H1 (cell line): ENCODE data around the gene TOP3A. TPM values are rescaled to one million over a fixed set of nuclear protein-coding genes. Genes with fewer than 3 reads are reported as not detected.

Source experiments
- CTCF ChIA-PET: fragments of 300-600 bp; sonication (Branson Sonifier 250); formaldehyde crosslinking; loops from one replicate; lab custom pipeline; 2021; ENCODE audit not compliant: partially characterized antibody; lab: Charles Lee
- POLR2A ChIA-PET: fragments of 300-600 bp; sonication (Branson Sonifier 250); formaldehyde crosslinking; loops from one replicate; lab custom pipeline; 2021; ENCODE audit warnings: inconsistent platforms; ENCODE audit not compliant: partially characterized antibody; lab: Charles Lee
- DNase-seq, 2 experiments: peaks; one replicate each; pipeline versions ENCODE4 v3.0.0 to v3.0.0-alpha.2; 2010 to 2022; ENCODE audit warnings: low spot score in 2 of 2, low read depth in 1 of 2, mixed read lengths in 1 of 2
- FAIRE-seq: peaks from 2 replicates; lab custom pipeline; 2011; peaks lifted over from hg19 to GRCh38; lab: Jason Lieb, UNC
- H2AFZ ChIP-seq: 2 replicates; pipeline ENCODE4 v1.8.1; 2012; ENCODE audit warnings: low read length, inconsistent platforms
- H2AK5ac ChIP-seq: 2 replicates; pipeline ENCODE4 v1.6.1; 2013; ENCODE audit warnings: low read depth, low read length
- H2BK120ac ChIP-seq: replicated peaks from 2 replicates; pipeline ENCODE3; 2013; ENCODE audit warnings: low read depth, low read length, inconsistent platforms
- H2BK12ac ChIP-seq: 2 replicates; pipeline ENCODE4 v1.6.1; 2013; ENCODE audit warnings: low read depth, low read length
- H2BK15ac ChIP-seq: 2 replicates; pipeline ENCODE4 v1.6.1; 2013; ENCODE audit warnings: low read length
- H2BK20ac ChIP-seq: 2 replicates; pipeline ENCODE4 v1.6.1; 2013; ENCODE audit warnings: low read length
- H2BK5ac ChIP-seq: 2 replicates; pipeline ENCODE4 v1.6.1; 2013; ENCODE audit warnings: low read depth, low read length
- H3K14ac ChIP-seq: 2 replicates; pipeline ENCODE4 v1.6.1; 2013; ENCODE audit warnings: inconsistent platforms; ENCODE audit not compliant: insufficient read length
- H3K18ac ChIP-seq: 2 replicates; pipeline ENCODE4 v1.6.1; 2013; ENCODE audit warnings: low read length; ENCODE audit errors: extremely low read depth
- H3K23ac ChIP-seq: 2 replicates; pipeline ENCODE4 v1.6.1; 2013; ENCODE audit warnings: inconsistent platforms; ENCODE audit not compliant: insufficient read length
- H3K23me2 ChIP-seq: 2 replicates; pipeline ENCODE4 v1.6.1; 2013; ENCODE audit warnings: low read depth, low read length
- H3K27ac ChIP-seq: 2 replicates; pipeline ENCODE4 v1.6.1; 2011; ENCODE audit warnings: low read depth, low read length, inconsistent platforms
- H3K27me3 ChIP-seq, 4 experiments: replicated peaks in 1 of 4; 1 replicate in 1 of 4; 2 replicates in 3 of 4; pipeline versions ENCODE4 v1.6.1 to v1.8.1; 2011 to 2013; ENCODE audit warnings: low read length in 3 of 4, mild to moderate bottlenecking in 3 of 4, inconsistent platforms in 2 of 4, mixed read lengths in 2 of 4, moderate library complexity in 1 of 4; ENCODE audit not compliant: control insufficient read depth in 3 of 4, insufficient read depth in 3 of 4; ENCODE audit errors: extremely low read depth in 1 of 4
- H3K36me3 ChIP-seq, 4 experiments: 2 replicates each; pipeline versions ENCODE4 v1.6.1 to v1.8.1; 2011 to 2013; ENCODE audit warnings: mild to moderate bottlenecking in 4 of 4, low read length in 3 of 4, moderate library complexity in 2 of 4, control low read depth in 1 of 4, inconsistent platforms in 1 of 4; ENCODE audit not compliant: insufficient read depth in 4 of 4, control insufficient read depth in 2 of 4
- H3K4ac ChIP-seq: replicated peaks from 2 replicates; pipeline ENCODE3; 2013; ENCODE audit warnings: low read length, low read depth, mixed read lengths, inconsistent platforms; ENCODE audit not compliant: insufficient read length
- H3K4me1 ChIP-seq, 4 experiments: replicated peaks in 1 of 4; 1 replicate in 1 of 4; 2 replicates in 3 of 4; pipeline versions ENCODE4 v1.6.1 to v1.8.1; 2011 to 2013; ENCODE audit warnings: low read length in 3 of 4, inconsistent platforms in 2 of 4, mixed read lengths in 1 of 4; ENCODE audit not compliant: insufficient read depth in 4 of 4, control insufficient read depth in 3 of 4
- H3K4me2 ChIP-seq, 2 experiments: 2 replicates each; pipeline versions ENCODE4 v1.6.1 to v1.8.1; 2011 to 2013; ENCODE audit warnings: low read depth in 2 of 2, low read length in 2 of 2, control low read depth in 1 of 2, inconsistent platforms in 1 of 2, mild to moderate bottlenecking in 1 of 2; ENCODE audit not compliant: insufficient read depth in 1 of 2
- H3K4me3 ChIP-seq, 4 experiments: fragments of 200-600, 300-600 bp in 1 of 4; sonication (generic), shearing (Covaris generic), sonication (Bioruptor Twin) in 1 of 4; 2 replicates each; pipeline versions ENCODE4 v1.5.1 to v1.8.1; 2011 to 2016; ENCODE audit warnings: low read length in 4 of 4, low read depth in 3 of 4, control low read depth in 2 of 4, inconsistent platforms in 2 of 4, mild to moderate bottlenecking in 2 of 4, mixed read lengths in 1 of 4, moderate library complexity in 1 of 4; ENCODE audit not compliant: insufficient read depth in 2 of 4; ENCODE audit errors: extremely low read depth in 1 of 4
- H3K56ac ChIP-seq: replicated peaks from 2 replicates; pipeline ENCODE3; 2013; ENCODE audit warnings: low read depth, mild to moderate bottlenecking, mixed read lengths, low read length, inconsistent platforms; ENCODE audit not compliant: insufficient read length
- H3K79me1 ChIP-seq: 2 replicates; pipeline ENCODE4 v1.6.1; 2013; ENCODE audit warnings: low read depth, low read length, control low read depth
- H3K79me2 ChIP-seq, 2 experiments: 2 replicates each; pipeline versions ENCODE4 v1.6.1 to v1.8.1; 2012 to 2013; ENCODE audit warnings: low read length in 2 of 2, mild to moderate bottlenecking in 2 of 2, inconsistent platforms in 1 of 2; ENCODE audit not compliant: insufficient read depth in 2 of 2, control insufficient read depth in 1 of 2
- H3K9ac ChIP-seq, 4 experiments: replicated peaks in 1 of 4; 1 replicate in 1 of 4; 2 replicates in 3 of 4; pipeline versions ENCODE4 v1.6.1 to v1.8.1; 2011 to 2013; ENCODE audit warnings: low read depth in 3 of 4, low read length in 3 of 4, control low read depth in 2 of 4, mild to moderate bottlenecking in 2 of 4, moderate library complexity in 2 of 4, inconsistent platforms in 1 of 4; ENCODE audit errors: extremely low read depth in 1 of 4
- H3K9me3 ChIP-seq, 2 experiments: 2 replicates each; pipeline versions ENCODE4 v1.6.1 to v1.8.1; 2012 to 2013; ENCODE audit warnings: mild to moderate bottlenecking in 2 of 2, moderate library complexity in 2 of 2, control low read depth in 1 of 2, inconsistent platforms in 1 of 2, low read depth in 1 of 2, low read length in 1 of 2, mixed read lengths in 1 of 2; ENCODE audit not compliant: insufficient read depth in 2 of 2
- H4K20me1 ChIP-seq, 2 experiments: replicated peaks in 1 of 2; 2 replicates each; pipeline versions ENCODE3 to v1.8.1; 2011 to 2013; ENCODE audit warnings: inconsistent platforms in 2 of 2, low read length in 2 of 2, mild to moderate bottlenecking in 1 of 2; ENCODE audit not compliant: insufficient read depth in 2 of 2, control insufficient read depth in 1 of 2
- H4K5ac ChIP-seq: 2 replicates; pipeline ENCODE4 v1.6.1; 2013; ENCODE audit warnings: low read length, low read depth, mixed read lengths, inconsistent platforms; ENCODE audit not compliant: insufficient read length
- H4K8ac ChIP-seq: 2 replicates; pipeline ENCODE4 v1.8.0; 2013; ENCODE audit warnings: mild to moderate bottlenecking, moderate library complexity, low read length, inconsistent platforms; ENCODE audit not compliant: insufficient read depth; ENCODE audit errors: extremely low read depth
- H4K91ac ChIP-seq: replicated peaks from 2 replicates; pipeline ENCODE3; 2013; ENCODE audit warnings: low read length, mixed read lengths, inconsistent platforms; ENCODE audit not compliant: insufficient read length
- RAD21 ChIP-seq, 2 experiments: IDR thresholded peaks in 1 of 2; conservative IDR thresholded peaks in 1 of 2; 2 replicates each; pipeline ENCODE4 v1.6.1; 2011; ENCODE audit warnings: low read depth in 2 of 2, low read length in 2 of 2, improper control_type of control experiment in 1 of 2, inconsistent platforms in 1 of 2, mild to moderate bottlenecking in 1 of 2, moderate library complexity in 1 of 2
- RBBP5 ChIP-seq: IDR thresholded peaks from 2 replicates; pipeline ENCODE4 v1.7.1; 2012; ENCODE audit warnings: low read depth, mild to moderate bottlenecking, inconsistent platforms, low read length, moderate library complexity, borderline replicate concordance
- SAP30 ChIP-seq: fragments of 300-600 bp; sonication (generic); IDR thresholded peaks from 2 replicates; pipeline ENCODE4 v1.7.1; 2012; ENCODE audit warnings: low read length, moderate library complexity, mild to moderate bottlenecking, inconsistent platforms; ENCODE audit not compliant: insufficient read depth, insufficient replicate concordance
- WGBS, 2 experiments: shearing (Covaris generic) in 1 of 2; methylation state at CpG; one replicate each; pipeline versions ENCODE4 v1.1.6 to v1.1.7; 2013 to 2015; ENCODE audit warnings: low lambda C conversion rate in 2 of 2, mixed read lengths in 2 of 2, inconsistent platforms in 1 of 2, low coverage in 1 of 2, missing lambda C conversion rate in 1 of 2; ENCODE audit not compliant: insufficient replicate concordance in 2 of 2, insufficient coverage in 1 of 2, insufficient read length in 1 of 2; ENCODE audit errors: extremely low coverage in 1 of 2, missing lambda C conversion rate in 1 of 2; 5-methylcytosine and 5-hydroxymethylcytosine counted together
- polyA plus RNA-seq, 7 experiments: library from polyadenylated mRNA; depleted of rRNA in 3 of 7; stranded (reverse) in 5 of 7; unstranded in 2 of 7; fragments of >200 nt in 5 of 7; fragments of 200-250 nt in 2 of 7; gene quantifications; 1 replicate in 5 of 7; 2 replicates in 1 of 7; 4 replicates in 1 of 7; pipeline versions ENCODE4 v1.2.1 to v1.2.3, GENCODE V29; 2011 to 2013; ENCODE audit warnings: missing spikeins in 2 of 7, mixed read lengths in 2 of 7
- total RNA-seq: library from RNA; stranded (reverse); fragmentation: NEBNext Ultra II Directional; extraction: Animal tissue kit (Norgen Biotek cat#: 25700); gene quantifications from 2 replicates; pipeline ENCODE4 v1.2.1, GENCODE V29; 2021
- TF ChIP-seq, protein P1 (sequence below), 3 experiments: IDR thresholded peaks; 1 replicate in 2 of 3; 2 replicates in 1 of 3; pipeline versions ENCODE4 v1.5.1 to v1.6.1; 2011; ENCODE audit warnings: low read length in 3 of 3, mild to moderate bottlenecking in 3 of 3, inconsistent platforms in 2 of 3, low read depth in 1 of 3, moderate library complexity in 1 of 3; ENCODE audit not compliant: insufficient read depth in 1 of 3; ENCODE audit errors: control extremely low read depth in 1 of 3

Gene TOP3A
- total and polyA plus RNA-seq, 2 of the 8 experiments (the other 6 are each of a cell fraction or from before 2014, with no cell fraction given), result 23.4 to 54.3 TPM

DNA sequence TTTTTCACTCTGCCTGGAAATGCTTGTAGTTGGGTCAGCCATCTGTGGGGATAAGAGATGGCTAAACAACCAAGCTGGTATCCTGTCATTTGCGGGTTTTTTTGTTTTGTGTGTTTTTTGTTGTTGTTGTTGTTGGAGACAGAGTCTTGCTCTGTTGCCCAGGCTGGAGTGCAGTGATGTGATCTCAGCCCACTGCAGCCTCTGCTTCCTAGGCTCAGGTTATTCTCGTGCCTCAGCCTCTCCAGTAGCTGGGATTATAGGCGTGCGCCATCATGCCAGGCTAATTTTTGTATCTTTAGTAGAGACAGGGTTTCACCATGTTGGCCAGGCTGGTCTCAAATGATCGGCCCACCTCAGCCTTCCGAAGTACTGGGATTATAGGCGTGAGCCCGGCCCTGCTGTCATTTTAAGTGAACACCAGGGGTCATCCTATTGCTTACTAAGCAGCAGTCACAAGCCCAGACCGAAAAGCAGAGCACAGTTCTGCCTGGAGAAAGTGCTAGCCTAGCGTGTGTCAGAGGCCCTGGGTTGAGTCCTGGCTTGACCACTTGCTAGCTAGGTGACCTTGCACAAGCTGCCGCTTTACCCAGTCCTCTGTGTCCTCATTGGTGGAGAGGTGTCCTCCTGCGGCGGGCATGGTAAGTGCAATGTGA, 4.9 kb upstream of the TOP3A start:
- H3K56ac ChIP-seq, result no peak overlapping the region
- H3K79me2 ChIP-seq, result peaks cover 12 to 49% of the 10 kb centered on the region in 2 experiments
- no peak overlapping the region for H3K4me2 ChIP-seq
- POLR2A ChIA-PET, result interaction anchor here (1.0 to 8.8 kb wide), 6 partner anchors 12 to 95 kb away, joined by 3 to 52 read pairs (median 3); no protein-coding TSS in a partner anchor
- TF ChIP-seq RBBP5 (no peak), RAD21 (IDR thresholded peaks at IDR 0.05 in 1 of 2, conservative IDR thresholded peaks at IDR 0.05 in 1 of 2; ENCODE audit: low read depth in 2 of 2, low read length in 2 of 2) (peak; percentile 61 to 69), SAP30 (no peak)
- TF ChIP-seq, protein P1, sequence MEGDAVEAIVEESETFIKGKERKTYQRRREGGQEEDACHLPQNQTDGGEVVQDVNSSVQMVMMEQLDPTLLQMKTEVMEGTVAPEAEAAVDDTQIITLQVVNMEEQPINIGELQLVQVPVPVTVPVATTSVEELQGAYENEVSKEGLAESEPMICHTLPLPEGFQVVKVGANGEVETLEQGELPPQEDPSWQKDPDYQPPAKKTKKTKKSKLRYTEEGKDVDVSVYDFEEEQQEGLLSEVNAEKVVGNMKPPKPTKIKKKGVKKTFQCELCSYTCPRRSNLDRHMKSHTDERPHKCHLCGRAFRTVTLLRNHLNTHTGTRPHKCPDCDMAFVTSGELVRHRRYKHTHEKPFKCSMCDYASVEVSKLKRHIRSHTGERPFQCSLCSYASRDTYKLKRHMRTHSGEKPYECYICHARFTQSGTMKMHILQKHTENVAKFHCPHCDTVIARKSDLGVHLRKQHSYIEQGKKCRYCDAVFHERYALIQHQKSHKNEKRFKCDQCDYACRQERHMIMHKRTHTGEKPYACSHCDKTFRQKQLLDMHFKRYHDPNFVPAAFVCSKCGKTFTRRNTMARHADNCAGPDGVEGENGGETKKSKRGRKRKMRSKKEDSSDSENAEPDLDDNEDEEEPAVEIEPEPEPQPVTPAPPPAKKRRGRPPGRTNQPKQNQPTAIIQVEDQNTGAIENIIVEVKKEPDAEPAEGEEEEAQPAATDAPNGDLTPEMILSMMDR (IDR thresholded peaks at IDR 0.05; ENCODE audit: control extremely low read depth in 1 of 3, insufficient read depth in 1 of 3, low read depth in 1 of 3, low read length in 3 of 3), result peak; percentile 19 to 64 (median 64)
- no peak overlapping the region for H3K18ac ChIP-seq
- CTCF ChIA-PET, result interaction anchor here (0.7 to 4.6 kb wide), 18 partner anchors 8 to 177 kb away, joined by 3 to 58 read pairs (median 4); no protein-coding TSS in a partner anchor
- no peak overlapping the region; a peak in 1 of 7 replicates for H3K9ac ChIP-seq
- peaks cover 23% of the 10 kb centered on the region for H3K79me1 ChIP-seq
- peaks cover 11 to 20% (median 15%) of the 10 kb centered on the region in 4 experiments for H3K36me3 ChIP-seq
- H2BK120ac ChIP-seq, result no peak overlapping the region
- peak; percentile 36 for FAIRE-seq
- no peaks in the 10 kb centered on the region for H3K9me3 ChIP-seq
- H3K23ac ChIP-seq, result no peak overlapping the region
- no peak overlapping the region for H4K5ac ChIP-seq
- H3K27ac ChIP-seq, result no peak overlapping the region
- no peak overlapping the region for H2BK15ac ChIP-seq
- no peak overlapping the region for H3K4ac ChIP-seq
- no peak overlapping the region for H3K4me3 ChIP-seq
- no peaks in the 10 kb centered on the region for H3K23me2 ChIP-seq
- H2BK20ac ChIP-seq, result no peak overlapping the region
- WGBS, 2 experiments, result 92% methylated on average over 13 of the region's 13 CpGs; no CpG with 5 or more reads in 1 of the 2 experiments
- H3K14ac ChIP-seq, result no peak overlapping the region
- H2AFZ ChIP-seq, result no peak overlapping the region
- H3K4me1 ChIP-seq, result peaks cover 0 to 10% (median 3%) of the 10 kb centered on the region in 4 experiments; a peak in 3 of 7 replicates
- H2AK5ac ChIP-seq, result no peak overlapping the region
- DNase-seq, result peak in 1 of 2 experiments; percentile 17
- H4K8ac ChIP-seq, result no peak overlapping the region
- no peak overlapping the region for H4K91ac ChIP-seq
- no peaks in the 10 kb centered on the region for H3K27me3 ChIP-seq
- no peak overlapping the region for H2BK12ac ChIP-seq
- H2BK5ac ChIP-seq, result no peak overlapping the region
- H4K20me1 ChIP-seq, result peaks cover 12 to 36% of the 10 kb centered on the region in 2 experiments
